Measurements from ENCODE around the gene PNPLA4.

- TF ChIP-seq CTCF (IDR thresholded peaks at IDR 0.05) = no peak
- no peak for TF ChIP-seq EZH2phosphoT487 (IDR thresholded peaks at IDR 0.05)
- TF ChIP-seq EZH2 (IDR thresholded peaks at IDR 0.05) = no peak
Measured at GRCh38 chrX:7889135-7889534, 38.1 kb downstream of the PNPLA4 start.

Measured in neural progenitor cell (in vitro differentiated cells).